ENCODE results near the gene ESRRA.

Gene ESRRA

GRCh38 chr11:64261556-64262080 is 43.7 kb upstream of the ESRRA start:
- CTCF ChIA-PET = interaction anchor here (1.0 to 14.6 kb wide), 4 partner anchors 10 to 55 kb away, joined by 3 to 134 read pairs (median 6); partner anchors contain the start of genes CATSPERZ, FERMT3 and PLCB3
- TF ChIP-seq, protein P1, sequence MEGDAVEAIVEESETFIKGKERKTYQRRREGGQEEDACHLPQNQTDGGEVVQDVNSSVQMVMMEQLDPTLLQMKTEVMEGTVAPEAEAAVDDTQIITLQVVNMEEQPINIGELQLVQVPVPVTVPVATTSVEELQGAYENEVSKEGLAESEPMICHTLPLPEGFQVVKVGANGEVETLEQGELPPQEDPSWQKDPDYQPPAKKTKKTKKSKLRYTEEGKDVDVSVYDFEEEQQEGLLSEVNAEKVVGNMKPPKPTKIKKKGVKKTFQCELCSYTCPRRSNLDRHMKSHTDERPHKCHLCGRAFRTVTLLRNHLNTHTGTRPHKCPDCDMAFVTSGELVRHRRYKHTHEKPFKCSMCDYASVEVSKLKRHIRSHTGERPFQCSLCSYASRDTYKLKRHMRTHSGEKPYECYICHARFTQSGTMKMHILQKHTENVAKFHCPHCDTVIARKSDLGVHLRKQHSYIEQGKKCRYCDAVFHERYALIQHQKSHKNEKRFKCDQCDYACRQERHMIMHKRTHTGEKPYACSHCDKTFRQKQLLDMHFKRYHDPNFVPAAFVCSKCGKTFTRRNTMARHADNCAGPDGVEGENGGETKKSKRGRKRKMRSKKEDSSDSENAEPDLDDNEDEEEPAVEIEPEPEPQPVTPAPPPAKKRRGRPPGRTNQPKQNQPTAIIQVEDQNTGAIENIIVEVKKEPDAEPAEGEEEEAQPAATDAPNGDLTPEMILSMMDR (IDR thresholded peaks at IDR 0.05; ENCODE audit: control extremely low read depth, extremely low read depth, low read depth, missing control alignments) = no peak
- no peak for DNase-seq (ENCODE audit: extremely low spot score)
- POLR2A ChIA-PET = no interaction called here

DNA sequence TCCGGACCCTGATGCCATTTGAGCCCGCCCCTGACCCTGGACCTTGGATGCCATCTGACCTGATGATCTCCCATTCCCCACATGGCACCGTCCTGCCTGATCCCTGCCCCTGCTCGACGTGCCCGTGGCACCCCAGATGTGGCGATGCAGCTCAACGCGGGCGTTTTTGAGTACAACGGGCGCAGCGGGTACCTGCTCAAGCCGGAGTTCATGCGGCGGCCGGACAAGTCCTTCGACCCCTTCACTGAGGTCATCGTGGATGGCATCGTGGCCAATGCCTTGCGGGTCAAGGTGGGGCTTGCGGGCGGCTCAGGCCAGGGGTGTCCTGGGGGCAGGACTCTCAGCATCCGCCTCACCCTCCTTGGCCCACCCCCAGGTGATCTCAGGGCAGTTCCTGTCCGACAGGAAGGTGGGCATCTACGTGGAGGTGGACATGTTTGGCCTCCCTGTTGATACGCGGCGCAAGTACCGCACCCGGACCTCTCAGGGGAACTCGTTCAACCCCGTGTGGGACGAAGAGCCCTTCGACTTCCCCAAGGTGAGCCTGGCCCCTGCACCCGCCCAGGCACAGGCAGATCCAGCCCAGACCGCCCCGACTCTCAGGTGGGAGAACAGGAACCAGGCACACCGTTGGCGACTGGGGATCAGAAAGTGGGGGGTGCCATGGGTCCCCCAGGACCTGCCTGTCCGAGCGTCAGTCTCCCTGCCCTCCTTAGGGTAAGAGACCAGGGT is 42.9 kb upstream of the ESRRA start:
- ChIA-PET POLR2A (no interaction called here), CTCF (interaction anchor here (1.0 to 14.6 kb wide), 5 partner anchors 8 to 56 kb away, joined by 3 to 134 read pairs (median 5); partner anchors contain the start of genes CATSPERZ, FERMT3 and PLCB3)
- no peak for DNase-seq (ENCODE audit: extremely low spot score)
- TF ChIP-seq, protein P1 (IDR thresholded peaks at IDR 0.05; ENCODE audit: control extremely low read depth, extremely low read depth, low read depth, missing control alignments) = no peak

DNA sequence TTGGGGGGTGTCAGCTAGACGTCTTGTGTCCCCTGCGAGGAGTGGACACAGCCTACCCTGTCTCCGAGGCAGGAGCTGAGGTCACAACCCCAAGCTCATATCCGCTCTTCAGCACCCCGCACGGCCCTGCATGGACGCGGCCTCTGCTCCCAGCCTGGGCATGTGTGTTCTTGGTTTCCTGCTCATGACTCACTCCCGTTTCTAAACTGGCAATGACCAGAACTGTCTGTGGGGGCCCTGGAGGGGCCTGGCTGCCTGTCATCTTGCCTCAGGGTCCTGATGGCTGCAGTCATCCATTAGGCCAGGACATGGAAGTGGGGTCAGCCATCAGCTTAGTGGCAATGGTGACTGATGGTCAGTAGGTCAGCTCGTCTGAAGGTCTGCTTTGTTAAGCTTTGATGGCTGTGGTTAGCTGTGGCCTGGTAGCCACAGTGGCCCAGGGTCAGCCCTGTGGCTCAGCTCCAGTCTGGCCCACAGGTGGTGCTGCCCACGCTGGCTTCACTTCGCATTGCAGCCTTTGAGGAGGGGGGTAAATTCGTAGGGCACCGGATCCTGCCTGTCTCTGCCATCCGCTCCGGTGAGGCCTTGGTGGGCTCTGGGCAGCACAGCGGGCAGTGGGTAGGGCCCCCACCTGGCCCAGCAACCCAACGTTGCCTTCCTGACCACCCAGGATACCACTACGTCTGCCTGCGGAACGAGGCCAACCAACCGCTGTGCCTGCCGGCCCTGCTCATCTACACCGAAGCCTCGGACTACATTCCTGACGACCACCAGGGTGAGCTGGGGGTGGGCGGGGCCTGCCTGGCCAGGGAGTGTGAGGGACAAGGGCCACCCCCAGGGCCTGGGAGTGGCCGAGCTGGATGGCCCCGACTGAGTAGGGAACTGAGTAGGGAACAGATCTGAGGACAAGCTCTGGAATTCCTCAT is 42.0 kb upstream of the ESRRA start:
- ChIA-PET CTCF (interaction anchor here (1.4 to 14.6 kb wide), 4 partner anchors 9 to 59 kb away, joined by 4 to 134 read pairs (median 6); partner anchors contain the start of genes CATSPERZ and PLCB3), POLR2A (no interaction called here)
- TF ChIP-seq, protein P1 (IDR thresholded peaks at IDR 0.05; ENCODE audit: control extremely low read depth, extremely low read depth, low read depth, missing control alignments) = no peak
- no peak for DNase-seq (ENCODE audit: extremely low spot score)

DNA sequence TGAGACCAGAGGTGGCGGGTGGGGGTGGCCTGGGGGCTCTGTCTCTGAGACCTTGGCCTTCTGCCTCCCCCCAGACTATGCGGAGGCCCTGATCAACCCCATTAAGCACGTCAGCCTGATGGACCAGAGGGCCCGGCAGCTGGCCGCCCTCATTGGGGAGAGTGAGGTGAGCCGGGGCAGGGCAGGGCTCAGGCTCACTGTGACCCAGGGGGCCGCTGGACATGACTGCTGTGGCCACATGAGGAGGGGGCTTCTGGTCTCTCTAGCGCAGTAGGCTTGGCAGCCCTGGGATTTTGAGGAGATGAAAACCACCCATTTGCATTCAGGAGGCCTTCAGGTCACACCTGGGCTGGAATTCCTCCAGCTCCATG is 41.4 kb upstream of the ESRRA start:
- CTCF ChIA-PET = interaction anchor here (1.4 to 14.6 kb wide), 4 partner anchors 10 to 60 kb away, joined by 3 to 134 read pairs (median 4); partner anchors contain the start of gene PLCB3

GRCh38 chr11:64264371-64264852 is 40.9 kb upstream of the ESRRA start:
- no peak for DNase-seq (ENCODE audit: extremely low spot score)
- TF ChIP-seq, protein P1 (IDR thresholded peaks at IDR 0.05; ENCODE audit: control extremely low read depth, extremely low read depth, low read depth, missing control alignments) = no peak
- ChIA-PET CTCF (interaction anchor here (1.4 to 14.6 kb wide), 3 partner anchors 14 to 60 kb away, joined by 3 to 134 read pairs (median 5); partner anchors contain the start of gene PLCB3), POLR2A (no interaction called here)

More for the DNA sequence above, 41.4 kb upstream of the ESRRA start:
- POLR2A ChIA-PET = no interaction called here
- DNase-seq (ENCODE audit: extremely low spot score) = no peak
- TF ChIP-seq, protein P1 (IDR thresholded peaks at IDR 0.05; ENCODE audit: control extremely low read depth, extremely low read depth, low read depth, missing control alignments) = no peak
